ENCODE measurements around the gene PALLD. TPM values are rescaled to one million over a fixed set of nuclear protein-coding genes. Genes with fewer than 3 reads are reported as not detected.

Gene PALLD
- total and polyA plus RNA-seq, 9 donors = 86.1 to 155 (median 146) TPM

GRCh38 chr4:168859888-168860694 is 363.2 kb downstream of the PALLD start:
- Histone ChIP-seq H3K27ac (ENCODE audit: low read length) (peak overlapping the region; percentile 69), H3K4me1 (ENCODE audit: control insufficient read depth, insufficient read depth, low read length) (peaks cover 4% of the 10 kb centered on the region), H3K27me3 (ENCODE audit: control insufficient read depth, insufficient read depth, low read length) (no peaks in the 10 kb centered on the region), H3K4me3 (ENCODE audit: low read length) (no peak overlapping the region), H3K36me3 (ENCODE audit: control insufficient read depth, insufficient read depth, low read length) (peaks cover 3% of the 10 kb centered on the region), H3K9me3 (replicated peaks; ENCODE audit: control insufficient read depth, low read depth, low read length) (no peaks in the 10 kb centered on the region)
- no CpG with 5 or more reads among the region's 9 CpGs for WGBS (ENCODE audit: insufficient coverage)
- no peak for DNase-seq

GRCh38 chr4:168860827-168861226 is 364.0 kb downstream of the PALLD start:
- H3K27ac ChIP-seq (ENCODE audit: low read length) = peak overlapping the region; percentile 69
- no CpG with 5 or more reads among the region's 3 CpGs for WGBS (ENCODE audit: insufficient coverage)
- peaks cover 6% of the 10 kb centered on the region for H3K4me1 ChIP-seq (ENCODE audit: control insufficient read depth, insufficient read depth, low read length)
- H3K36me3 ChIP-seq (ENCODE audit: control insufficient read depth, insufficient read depth, low read length) = peaks cover 1% of the 10 kb centered on the region
- no peaks in the 10 kb centered on the region for H3K27me3 ChIP-seq (ENCODE audit: control insufficient read depth, insufficient read depth, low read length)
- no peaks in the 10 kb centered on the region for H3K9me3 ChIP-seq (replicated peaks; ENCODE audit: control insufficient read depth, low read depth, low read length)
- no peak overlapping the region for H3K4me3 ChIP-seq (ENCODE audit: low read length)
- peak; percentile 80 for DNase-seq

GRCh38 chr4:168863719-168864647 is 367.1 kb downstream of the PALLD start:
- Histone ChIP-seq H3K9me3 (replicated peaks; ENCODE audit: control insufficient read depth, low read depth, low read length) (no peaks in the 10 kb centered on the region), H3K27ac (ENCODE audit: low read length) (peak overlapping the region; percentile 85), H3K36me3 (ENCODE audit: control insufficient read depth, insufficient read depth, low read length) (no peaks in the 10 kb centered on the region), H3K27me3 (ENCODE audit: control insufficient read depth, insufficient read depth, low read length) (no peaks in the 10 kb centered on the region), H3K4me1 (ENCODE audit: control insufficient read depth, insufficient read depth, low read length) (peaks cover 6% of the 10 kb centered on the region), H3K4me3 (ENCODE audit: low read length) (no peak overlapping the region)
- WGBS (ENCODE audit: insufficient coverage) = no CpG with 5 or more reads among the region's 10 CpGs
- DNase-seq = no peak

- Histone ChIP-seq H3K27ac (ENCODE audit: low read length) (peak overlapping the region; percentile 71), H3K27me3 (ENCODE audit: control insufficient read depth, insufficient read depth, low read length) (no peaks in the 10 kb centered on the region), H3K9me3 (replicated peaks; ENCODE audit: control insufficient read depth, low read depth, low read length) (no peaks in the 10 kb centered on the region), H3K4me1 (ENCODE audit: control insufficient read depth, insufficient read depth, low read length) (peaks cover 6% of the 10 kb centered on the region), H3K4me3 (ENCODE audit: low read length) (no peak overlapping the region), H3K36me3 (ENCODE audit: control insufficient read depth, insufficient read depth, low read length) (no peaks in the 10 kb centered on the region)
- no CpG with 5 or more reads among the region's 5 CpGs for WGBS (ENCODE audit: insufficient coverage)
- DNase-seq = peak; percentile 86
These were observed 368.1 kb downstream of the PALLD start for GRCh38 chr4:168864821-168865541.

- no peaks in the 10 kb centered on the region for H3K9me3 ChIP-seq (replicated peaks; ENCODE audit: control insufficient read depth, low read depth, low read length)
- peak overlapping the region; percentile 71 for H3K27ac ChIP-seq (ENCODE audit: low read length)
- peaks cover 6% of the 10 kb centered on the region for H3K4me1 ChIP-seq (ENCODE audit: control insufficient read depth, insufficient read depth, low read length)
- no peak overlapping the region for H3K4me3 ChIP-seq (ENCODE audit: low read length)
- no peaks in the 10 kb centered on the region for H3K36me3 ChIP-seq (ENCODE audit: control insufficient read depth, insufficient read depth, low read length)
- no peak for DNase-seq
- H3K27me3 ChIP-seq (ENCODE audit: control insufficient read depth, insufficient read depth, low read length) = no peaks in the 10 kb centered on the region
- WGBS (ENCODE audit: insufficient coverage) = 70% methylated on average over 2 of the region's 3 CpGs
These were observed 369.0 kb downstream of the PALLD start for GRCh38 chr4:168865854-168866253.

- WGBS (ENCODE audit: insufficient coverage) = 87% methylated on average over 3 of the region's 4 CpGs
- H3K4me1 ChIP-seq (ENCODE audit: control insufficient read depth, insufficient read depth, low read length) = peaks cover 8% of the 10 kb centered on the region
- no peaks in the 10 kb centered on the region for H3K36me3 ChIP-seq (ENCODE audit: control insufficient read depth, insufficient read depth, low read length)
- H3K27me3 ChIP-seq (ENCODE audit: control insufficient read depth, insufficient read depth, low read length) = no peaks in the 10 kb centered on the region
- H3K4me3 ChIP-seq (ENCODE audit: low read length) = no peak overlapping the region
- H3K9me3 ChIP-seq (replicated peaks; ENCODE audit: control insufficient read depth, low read depth, low read length) = no peaks in the 10 kb centered on the region
- DNase-seq = no peak
- peak overlapping the region; percentile 14 for H3K27ac ChIP-seq (ENCODE audit: low read length)
These were observed 369.8 kb downstream of the PALLD start for GRCh38 chr4:168866635-168867034.

GRCh38 chr4:168867128-168867527 is 370.3 kb downstream of the PALLD start:
- no peak for DNase-seq
- Histone ChIP-seq H3K9me3 (replicated peaks; ENCODE audit: control insufficient read depth, low read depth, low read length) (no peaks in the 10 kb centered on the region), H3K4me1 (ENCODE audit: control insufficient read depth, insufficient read depth, low read length) (peaks cover 9% of the 10 kb centered on the region), H3K36me3 (ENCODE audit: control insufficient read depth, insufficient read depth, low read length) (peaks cover 4% of the 10 kb centered on the region), H3K4me3 (ENCODE audit: low read length) (no peak overlapping the region), H3K27ac (ENCODE audit: low read length) (no peak overlapping the region), H3K27me3 (ENCODE audit: control insufficient read depth, insufficient read depth, low read length) (no peaks in the 10 kb centered on the region)
- 60% methylated on average over 1 of the region's 2 CpGs for WGBS (ENCODE audit: insufficient coverage)

DNA sequence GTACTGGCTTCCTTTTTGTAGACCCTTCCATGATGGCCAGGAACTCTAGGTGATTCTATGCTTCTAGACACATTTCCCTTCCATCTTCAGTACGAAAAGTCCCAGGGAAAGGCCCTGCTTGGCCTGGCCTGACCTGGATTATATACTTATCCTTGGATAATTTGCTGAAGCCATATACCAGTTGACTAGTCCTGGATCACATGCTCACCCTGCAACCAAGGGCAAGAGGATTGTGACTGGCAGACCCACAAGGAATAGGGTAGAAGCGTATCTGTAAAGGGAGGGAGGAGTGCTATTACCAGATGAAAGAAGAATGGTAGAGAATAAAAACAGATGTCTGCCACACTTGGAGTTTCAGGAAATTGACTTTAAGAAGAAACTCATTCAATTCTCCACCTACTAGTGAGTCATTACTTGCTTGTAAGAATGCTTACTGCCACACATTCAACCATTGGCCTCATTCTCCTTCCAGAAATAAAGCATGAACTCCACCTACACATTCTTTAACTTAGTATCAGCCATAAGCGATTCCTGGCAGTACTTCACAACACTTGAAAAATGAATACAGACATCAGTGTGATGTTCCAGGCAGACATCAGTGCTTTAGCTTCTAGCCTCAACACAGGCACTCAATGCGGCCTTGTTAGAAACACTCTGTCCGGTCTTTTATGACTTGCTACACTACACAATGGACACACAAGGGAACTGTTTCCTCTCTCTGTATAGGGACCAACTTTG is 371.4 kb downstream of the PALLD start:
- peak overlapping the region; percentile 70 for H3K27ac ChIP-seq (ENCODE audit: low read length)

GRCh38 chr4:168868802-168869201 is 371.9 kb downstream of the PALLD start:
- WGBS (ENCODE audit: insufficient coverage) = 79% methylated on average over 2 of the region's 5 CpGs
- Histone ChIP-seq H3K27me3 (ENCODE audit: control insufficient read depth, insufficient read depth, low read length) (no peaks in the 10 kb centered on the region), H3K4me3 (ENCODE audit: low read length) (no peak overlapping the region), H3K36me3 (ENCODE audit: control insufficient read depth, insufficient read depth, low read length) (peaks cover 5% of the 10 kb centered on the region), H3K9me3 (replicated peaks; ENCODE audit: control insufficient read depth, low read depth, low read length) (no peaks in the 10 kb centered on the region), H3K27ac (ENCODE audit: low read length) (peak overlapping the region; percentile 70), H3K4me1 (ENCODE audit: control insufficient read depth, insufficient read depth, low read length) (peaks cover 13% of the 10 kb centered on the region)
- DNase-seq = no peak

More for the DNA sequence above, 371.4 kb downstream of the PALLD start:
- Histone ChIP-seq H3K9me3 (replicated peaks; ENCODE audit: control insufficient read depth, low read depth, low read length) (no peaks in the 10 kb centered on the region), H3K4me3 (ENCODE audit: low read length) (no peak overlapping the region), H3K27me3 (ENCODE audit: control insufficient read depth, insufficient read depth, low read length) (no peaks in the 10 kb centered on the region), H3K4me1 (ENCODE audit: control insufficient read depth, insufficient read depth, low read length) (peaks cover 9% of the 10 kb centered on the region), H3K36me3 (ENCODE audit: control insufficient read depth, insufficient read depth, low read length) (peaks cover 5% of the 10 kb centered on the region)
- 54% methylated on average over 2 of the region's 5 CpGs for WGBS (ENCODE audit: insufficient coverage)
- DNase-seq = peak; percentile 78
